ENCODE data around the gene GRWD1. TPM values are rescaled to one million over a fixed set of nuclear protein-coding genes. Genes with fewer than 3 reads are reported as not detected.

GRWD1 gene
- polyA plus RNA-seq, 2 of the 4 experiments (the other 2 are of a cell fraction), result 48.1 to 87.0 TPM

GRCh38 chr19:48461651-48461981 is 15.8 kb downstream of the GRWD1 start:
- Histone ChIP-seq H3K4me2 (no peak overlapping the region), H3K27ac (no peak overlapping the region), H3K4me3 (no peak overlapping the region), H3K9me3 (no peaks in the 10 kb centered on the region), H3K4me1 (peaks cover 4% of the 10 kb centered on the region)
- TF ChIP-seq RFX5 (IDR thresholded peaks at IDR 0.05), result no peak
- TF ChIP-seq REST (IDR thresholded peaks at IDR 0.05), result no peak
- TF ChIP-seq MAFK (IDR thresholded peaks at IDR 0.05; ENCODE audit: partially characterized antibody), result no peak
- no peak for TF ChIP-seq FOSL2 (IDR thresholded peaks at IDR 0.05)
- TF ChIP-seq FOSL2 (CRISPR knock-in tag; IDR thresholded peaks at IDR 0.05), result no peak
- no peak for TF ChIP-seq JUNB (IDR thresholded peaks at IDR 0.05)
- TF ChIP-seq E2F6 (IDR thresholded peaks at IDR 0.05; ENCODE audit: borderline replicate concordance, low read depth), result no peak
- no peak for TF ChIP-seq CHD4 (IDR thresholded peaks at IDR 0.05; ENCODE audit: borderline replicate concordance)
- TF ChIP-seq HOXB13 (CRISPR knock-in tag; IDR thresholded peaks at IDR 0.05; ENCODE audit: low read depth), result no peak
- TF ChIP-seq RARB (CRISPR knock-in tag; IDR thresholded peaks at IDR 0.05), result no peak
- no peak for TF ChIP-seq ATOH8 (CRISPR knock-in tag; IDR thresholded peaks at IDR 0.05; ENCODE audit: low read depth)
- TF ChIP-seq ZC3H11A (IDR thresholded peaks at IDR 0.05), result no peak
- TF ChIP-seq PBX3 (IDR thresholded peaks at IDR 0.05), result no peak
- TF ChIP-seq HMGXB4 (CRISPR knock-in tag; IDR thresholded peaks at IDR 0.05; ENCODE audit: borderline replicate concordance), result no peak
- TF ChIP-seq HOXA7 (CRISPR knock-in tag; IDR thresholded peaks at IDR 0.05), result no peak
- no peak for TF ChIP-seq RNF2 (IDR thresholded peaks at IDR 0.05; ENCODE audit: borderline replicate concordance, low read depth)
- TF ChIP-seq EHF (CRISPR knock-in tag; IDR thresholded peaks at IDR 0.05), result no peak
- TF ChIP-seq POLR2AphosphoS2 (conservative IDR thresholded peaks at IDR 0.05; ENCODE audit: low read length), result no peak
- 97% methylated on average over 36 of the region's 36 CpGs for WGBS (ENCODE audit: missing lambda C conversion rate)
- ATAC-seq (no peak), FAIRE-seq (no peak), DNase-seq (ENCODE audit: low read depth in 1 of 2, low spot score in 1 of 2) (no peak)
- ChIA-PET CTCF (interaction anchor here (0.6 to 3.2 kb wide), 7 partner anchors 11 to 128 kb away, joined by 3 to 23 read pairs (median 4); partner anchors contain the start of gene GRWD1), POLR2A (no interaction called here)

- FAIRE-seq (no peak), DNase-seq (ENCODE audit: low read depth in 1 of 2, low spot score in 1 of 2) (peak in 1 of 2 experiments; percentile 72), ATAC-seq (peak; percentile 49 to 68)
- 97% methylated on average over 62 of the region's 62 CpGs for WGBS (ENCODE audit: missing lambda C conversion rate)
- Histone ChIP-seq H3K4me2 (no peak overlapping the region), H3K27ac (no peak overlapping the region), H3K4me1 (peaks cover 9% of the 10 kb centered on the region), H3K4me3 (no peak overlapping the region), H3K9me3 (no peaks in the 10 kb centered on the region)
- POLR2A ChIA-PET, result no interaction called here
- CTCF ChIA-PET, result interaction anchor here (0.7 to 3.2 kb wide), 3 partner anchors 11 to 44 kb away, joined by 3 to 23 read pairs (median 3); partner anchors contain the start of gene GRWD1
- TF ChIP-seq GATA3 (IDR thresholded peaks at IDR 0.05; ENCODE audit: borderline replicate concordance), result no peak
- no peak for TF ChIP-seq CEBPB (IDR thresholded peaks at IDR 0.05)
- no peak for TF ChIP-seq HOXA7 (CRISPR knock-in tag; IDR thresholded peaks at IDR 0.05)
- TF ChIP-seq HMGXB4 (CRISPR knock-in tag; IDR thresholded peaks at IDR 0.05; ENCODE audit: borderline replicate concordance), result no peak
- no peak for TF ChIP-seq MAFK (IDR thresholded peaks at IDR 0.05; ENCODE audit: partially characterized antibody)
- TF ChIP-seq ESRRA (IDR thresholded peaks at IDR 0.05; ENCODE audit: borderline replicate concordance, low read length), result no peak
- TF ChIP-seq NFE2L2 (conservative IDR thresholded peaks at IDR 0.05; ENCODE audit: low read length), result no peak
- TF ChIP-seq MAX (IDR thresholded peaks at IDR 0.05), result no peak
- no peak for TF ChIP-seq CHD4 (IDR thresholded peaks at IDR 0.05; ENCODE audit: borderline replicate concordance)
- no peak for TF ChIP-seq HOXB13 (CRISPR knock-in tag; IDR thresholded peaks at IDR 0.05; ENCODE audit: low read depth)
Measured at GRCh38 chr19:48461982-48462655, 16.3 kb downstream of the GRWD1 start.
